NT2/D1 (cell line): ENCODE results near the gene BANP.

Experiments
- SUZ12 ChIP-seq: IDR thresholded peaks from 2 replicates; pipeline ENCODE4 v1.6.1; 2011; ENCODE audit not compliant: insufficient read length, insufficient read depth; ENCODE audit errors: extremely low read depth
- ZNF274 ChIP-seq: IDR thresholded peaks from 2 replicates; pipeline ENCODE4 v1.6.1; 2011; ENCODE audit warnings: mild to moderate bottlenecking, low read depth, low read length

- TF ChIP-seq ZNF274 (no peak), SUZ12 (no peak)
Observed at GRCh38 chr16:88064011-88064888, 113.0 kb downstream of the BANP start.
